GM10266 (cell line): ENCODE measurements around the gene STK24.

ENCODE experiments used
- DNase-seq: peaks from one replicate; pipeline ENCODE4 v3.0.0; 2012; ENCODE audit errors: extremely low spot score
- TF ChIP-seq, protein P1 (sequence below): IDR thresholded peaks from 2 replicates; pipeline ENCODE4 v1.5.1; 2012; ENCODE audit warnings: mild to moderate bottlenecking, low read depth; ENCODE audit not compliant: control insufficient read depth, insufficient read depth; ENCODE audit errors: missing control alignments

The STK24 gene

DNA sequence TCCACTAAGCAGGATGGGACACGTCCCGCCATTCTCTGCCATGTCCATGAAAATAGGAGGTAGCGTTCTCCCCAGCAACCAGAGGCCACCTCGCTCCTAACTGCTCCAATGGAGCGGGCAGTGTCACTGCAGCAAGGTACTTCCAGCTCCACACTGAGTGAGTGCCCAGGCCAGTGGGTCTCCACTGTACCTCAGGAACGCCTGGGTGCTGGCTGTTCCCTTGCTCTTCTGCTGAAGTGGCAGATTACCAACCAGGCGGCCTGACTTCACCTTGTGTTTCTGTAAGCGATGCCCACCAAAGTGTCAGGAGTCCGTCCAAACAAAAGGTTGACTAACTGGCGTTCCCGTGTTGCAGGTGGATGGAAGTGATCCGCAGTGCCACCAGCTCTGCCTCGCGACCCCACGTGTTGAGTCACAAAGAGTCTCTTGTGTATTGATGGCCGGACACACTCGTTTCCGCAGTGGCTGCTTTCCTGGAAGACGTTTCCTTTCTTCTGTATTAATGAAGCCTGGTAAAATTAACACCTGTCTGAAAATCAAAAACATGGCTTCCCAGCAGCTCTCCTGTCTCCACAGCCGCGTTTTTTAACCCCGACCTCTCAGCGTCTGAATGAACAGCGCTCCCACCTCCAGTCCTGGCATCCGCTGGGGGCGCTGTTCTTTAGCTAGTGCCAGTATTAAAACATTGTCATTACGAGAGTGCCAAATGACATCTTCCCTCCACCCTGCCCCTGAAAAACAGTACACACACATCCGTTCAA, 128.8 kb downstream of the STK24 start:
- no peak for DNase-seq
- TF ChIP-seq, protein P1, sequence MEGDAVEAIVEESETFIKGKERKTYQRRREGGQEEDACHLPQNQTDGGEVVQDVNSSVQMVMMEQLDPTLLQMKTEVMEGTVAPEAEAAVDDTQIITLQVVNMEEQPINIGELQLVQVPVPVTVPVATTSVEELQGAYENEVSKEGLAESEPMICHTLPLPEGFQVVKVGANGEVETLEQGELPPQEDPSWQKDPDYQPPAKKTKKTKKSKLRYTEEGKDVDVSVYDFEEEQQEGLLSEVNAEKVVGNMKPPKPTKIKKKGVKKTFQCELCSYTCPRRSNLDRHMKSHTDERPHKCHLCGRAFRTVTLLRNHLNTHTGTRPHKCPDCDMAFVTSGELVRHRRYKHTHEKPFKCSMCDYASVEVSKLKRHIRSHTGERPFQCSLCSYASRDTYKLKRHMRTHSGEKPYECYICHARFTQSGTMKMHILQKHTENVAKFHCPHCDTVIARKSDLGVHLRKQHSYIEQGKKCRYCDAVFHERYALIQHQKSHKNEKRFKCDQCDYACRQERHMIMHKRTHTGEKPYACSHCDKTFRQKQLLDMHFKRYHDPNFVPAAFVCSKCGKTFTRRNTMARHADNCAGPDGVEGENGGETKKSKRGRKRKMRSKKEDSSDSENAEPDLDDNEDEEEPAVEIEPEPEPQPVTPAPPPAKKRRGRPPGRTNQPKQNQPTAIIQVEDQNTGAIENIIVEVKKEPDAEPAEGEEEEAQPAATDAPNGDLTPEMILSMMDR: peak; percentile 31

DNA sequence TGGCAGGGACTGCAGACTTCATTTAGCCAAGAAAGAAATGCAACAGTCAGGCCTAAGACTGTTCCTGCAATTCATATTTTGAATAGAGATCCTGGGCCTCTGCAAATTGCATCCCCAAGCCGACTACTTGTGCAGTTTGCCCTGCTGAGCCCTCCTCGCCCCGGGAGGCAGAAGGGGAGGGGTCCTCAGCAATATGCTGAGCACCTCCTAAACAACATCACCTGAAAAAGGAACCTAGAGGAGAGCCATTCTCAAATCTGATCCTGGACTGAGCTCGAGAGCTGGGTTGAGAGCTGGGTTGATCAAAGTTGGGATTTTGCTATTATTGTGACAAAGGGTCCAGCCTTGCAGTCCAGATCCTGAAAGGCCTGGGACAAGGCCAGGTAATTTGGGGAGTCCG, 129.8 kb downstream of the STK24 start:
- DNase-seq: no peak
- TF ChIP-seq, protein P1: no peak

DNA sequence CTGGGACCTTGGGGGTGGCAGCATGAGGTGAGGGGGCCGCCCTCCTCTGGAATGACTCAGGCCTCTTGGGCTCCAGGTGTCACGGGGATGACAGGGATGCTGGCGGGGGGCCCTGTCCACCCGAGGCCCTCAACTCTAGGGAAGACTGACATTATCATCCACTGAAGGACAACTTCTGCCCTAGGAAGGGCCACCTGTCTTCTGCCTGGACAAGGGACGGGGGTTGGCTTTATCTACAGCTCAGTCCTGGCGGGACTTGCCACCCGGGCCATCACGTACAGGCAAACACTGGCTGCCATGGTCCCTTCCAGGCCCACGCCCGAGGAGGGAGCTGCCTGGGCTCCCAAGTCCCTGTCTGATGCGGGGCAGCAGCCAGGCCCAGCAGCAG, 130.7 kb downstream of the STK24 start:
- no peak for DNase-seq
- TF ChIP-seq, protein P1: no peak

DNA sequence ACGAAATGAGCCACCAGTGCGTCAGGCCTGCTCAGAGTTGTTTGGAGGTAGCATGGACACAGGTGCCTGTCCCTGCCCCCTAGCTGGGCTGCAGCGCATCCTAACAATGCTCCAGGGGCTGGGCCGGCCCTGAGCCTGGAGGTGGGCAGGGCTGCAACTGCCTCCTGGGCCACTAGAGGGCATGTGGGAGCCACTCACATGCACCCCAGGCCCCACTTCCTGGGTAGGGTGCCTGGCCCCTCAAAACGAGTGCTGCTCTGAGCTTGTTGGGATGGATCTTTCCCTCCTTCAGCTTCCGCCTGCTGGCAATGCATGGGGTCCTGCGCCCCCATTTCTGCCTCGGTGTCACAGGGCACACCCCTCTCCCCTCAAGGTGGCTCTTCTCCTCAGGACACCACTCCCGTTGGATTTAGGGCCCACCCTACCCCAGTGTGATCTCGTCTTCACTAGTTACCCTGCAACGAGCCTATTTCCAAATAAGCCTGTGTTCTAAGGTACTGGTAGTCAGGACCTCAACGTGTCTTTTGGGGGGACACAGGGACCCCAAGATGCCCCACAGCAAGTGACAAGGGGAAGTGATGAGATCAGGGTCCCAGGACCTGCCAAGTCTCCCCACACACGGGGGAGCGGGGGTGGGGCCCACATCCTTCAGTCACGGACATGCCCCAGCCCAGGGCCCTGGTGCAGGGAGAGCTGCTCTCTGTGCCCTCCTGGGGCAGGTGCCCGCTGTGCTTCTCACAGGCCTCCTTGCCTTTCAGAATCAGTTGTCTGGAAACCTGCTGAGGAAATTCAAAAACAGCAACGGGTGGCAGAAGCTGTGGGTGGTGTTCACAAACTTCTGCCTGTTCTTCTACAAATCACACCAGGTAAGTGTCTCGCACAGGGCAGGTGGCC, 131.3 kb downstream of the STK24 start:
- TF ChIP-seq, protein P1: peak; percentile 97
- DNase-seq: peak; percentile 85

DNA sequence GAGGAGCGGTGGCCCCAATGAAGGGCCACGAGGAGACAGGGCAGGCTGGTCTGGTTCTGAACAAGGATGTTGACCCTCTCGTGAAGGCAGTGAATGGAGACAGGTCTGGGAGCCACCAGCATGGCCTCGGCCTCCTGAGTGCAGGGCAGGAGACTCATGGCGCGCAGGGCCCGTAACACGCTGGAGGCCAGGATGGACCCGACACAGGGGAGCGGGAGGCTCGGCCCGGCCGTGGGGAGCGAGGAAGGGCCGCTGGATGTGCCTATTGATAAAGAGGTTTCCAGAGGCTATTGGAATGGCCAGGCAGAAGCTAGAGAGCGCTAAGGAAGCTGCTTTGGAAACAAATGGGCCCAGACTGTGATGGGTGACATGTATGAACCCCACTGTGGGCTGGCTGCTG, 132.5 kb downstream of the STK24 start:
- no peak for DNase-seq
- TF ChIP-seq, protein P1: no peak

DNA sequence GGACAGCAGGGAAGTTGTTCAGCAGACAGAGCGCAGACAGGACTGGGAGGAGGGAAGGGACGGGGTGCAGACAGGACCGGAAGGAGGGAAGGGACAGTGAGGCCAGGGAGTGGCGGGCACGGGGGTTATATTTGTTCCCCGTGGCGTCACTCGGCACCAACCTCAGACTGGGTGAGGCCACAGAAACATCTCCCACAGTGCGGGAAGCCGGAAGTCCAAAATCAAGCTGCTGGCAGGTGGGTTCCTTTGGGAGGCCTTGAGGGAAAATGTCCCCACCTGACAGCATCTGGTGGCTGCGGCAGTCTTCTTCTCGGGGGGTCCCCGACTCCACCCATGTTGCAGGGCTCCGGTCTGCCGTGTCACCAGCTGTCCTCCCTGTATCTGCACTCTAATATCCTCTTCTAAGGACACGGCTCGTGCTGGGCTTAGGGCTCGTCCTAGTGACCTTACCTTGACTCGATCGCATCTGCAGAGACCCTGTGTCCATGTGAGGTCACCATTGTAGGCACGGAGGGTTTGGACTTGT, 133.0 kb downstream of the STK24 start:
- no peak for DNase-seq
- TF ChIP-seq, protein P1: no peak
